ENCODE results near the gene COA6.

Gene COA6

DNA sequence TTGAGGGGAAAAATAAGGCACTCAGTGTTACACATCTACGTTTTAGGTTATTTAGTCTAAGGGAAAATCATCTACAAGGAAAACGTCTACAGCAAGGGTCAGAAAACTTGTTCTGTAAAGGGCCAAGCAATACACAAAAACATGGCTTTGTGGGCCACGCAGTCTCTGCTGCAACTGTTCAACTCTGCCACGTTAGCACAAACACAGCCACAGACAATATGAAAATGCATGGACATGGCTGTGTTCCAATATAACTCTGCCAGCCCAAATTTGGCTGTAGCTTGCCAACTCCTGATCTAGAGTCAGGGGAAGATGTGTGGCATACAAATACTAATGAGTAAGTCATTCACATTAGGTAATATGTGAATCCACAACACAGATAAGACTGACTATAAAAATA, 40.7 kb downstream of the COA6 start:
- FAIRE-seq, result no peak

DNA sequence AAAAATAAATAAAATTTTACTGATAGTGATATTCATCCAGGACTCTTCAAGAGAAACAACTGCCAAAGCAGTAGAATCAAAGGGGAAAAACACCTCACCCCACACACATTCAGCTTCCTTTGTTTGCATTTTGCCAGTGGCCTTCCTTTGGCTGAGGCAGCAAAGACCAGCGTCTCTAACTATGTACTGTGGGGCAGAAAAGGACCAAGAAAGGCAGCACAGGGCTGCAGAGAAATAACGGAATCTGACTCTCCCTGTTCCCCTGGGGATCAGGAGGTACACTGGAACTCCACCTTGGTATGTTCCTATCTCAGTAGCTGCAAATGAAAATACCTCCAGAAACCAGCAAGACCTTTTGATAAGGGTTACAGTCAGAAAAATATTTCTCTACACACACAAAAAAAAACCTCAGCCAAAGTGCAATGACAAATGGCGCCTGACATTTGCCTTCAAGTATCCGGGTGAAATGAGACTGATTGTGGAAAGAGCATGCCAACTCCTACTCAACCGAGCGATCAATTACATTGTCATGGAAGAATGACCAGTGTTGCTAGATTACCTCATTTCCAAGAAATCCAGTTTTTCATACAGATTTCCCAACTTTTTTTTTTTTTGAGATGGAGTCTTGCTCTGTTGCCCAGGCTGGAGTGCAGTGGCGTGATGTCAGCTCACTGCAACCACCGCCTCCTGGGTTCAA, 54.8 kb downstream of the COA6 start:
- FAIRE-seq, result no peak

DNA sequence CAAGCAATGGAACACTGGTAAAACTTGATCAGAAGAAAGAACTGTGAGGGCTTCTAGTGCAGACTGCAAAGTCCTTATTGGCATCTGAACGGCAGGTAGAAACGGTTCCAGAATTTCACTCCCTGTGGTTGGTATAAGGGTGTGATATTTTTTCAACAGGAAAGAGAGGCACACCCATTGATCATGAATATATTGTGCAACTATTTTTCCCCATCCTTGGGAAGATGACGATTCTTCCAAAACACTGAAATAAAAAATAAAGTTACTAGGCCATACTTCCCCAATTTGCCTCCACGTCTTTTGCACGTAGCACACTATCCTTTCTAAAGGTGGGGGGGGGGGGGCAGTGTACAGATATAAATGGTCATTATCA, 56.2 kb downstream of the COA6 start:
- no peak for FAIRE-seq

DNA sequence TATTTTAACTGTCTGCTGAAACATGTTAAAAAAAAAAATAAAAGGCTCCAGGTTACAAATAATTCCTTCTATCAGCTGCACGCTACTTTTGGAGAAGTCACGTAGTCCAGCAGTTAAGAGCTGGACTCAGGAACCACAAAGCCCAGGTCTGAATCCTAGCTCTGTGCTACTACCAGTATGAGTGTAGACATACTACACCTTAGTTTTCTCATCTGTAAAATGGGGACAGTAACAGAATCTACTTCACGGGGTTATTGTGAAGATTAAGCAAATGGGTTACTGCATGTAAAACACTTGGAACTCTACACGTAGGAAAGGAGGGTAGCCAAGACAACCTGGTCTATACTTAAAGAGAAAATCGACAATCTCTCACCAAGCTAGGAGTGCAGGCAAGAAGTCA, 57.4 kb downstream of the COA6 start:
- no peak for FAIRE-seq

DNA sequence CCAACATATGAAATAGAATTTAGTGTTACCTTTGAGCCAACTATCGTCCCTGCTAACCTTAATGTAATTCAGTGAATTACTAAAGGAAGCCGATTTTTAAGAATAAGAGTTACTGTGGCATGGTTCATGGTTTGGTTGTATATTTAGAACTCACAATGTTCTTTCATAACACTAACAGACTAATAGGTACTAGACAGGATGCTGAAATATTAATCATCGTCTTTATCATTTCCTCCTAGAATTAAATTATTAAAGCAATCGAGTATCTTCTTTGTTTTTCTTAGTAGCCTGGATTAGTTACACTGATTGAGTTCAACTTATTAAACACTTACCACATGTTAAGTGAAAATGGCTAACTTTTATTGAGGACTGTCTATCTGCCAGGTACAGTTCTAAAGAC, 58.0 kb downstream of the COA6 start:
- FAIRE-seq, result no peak

DNA sequence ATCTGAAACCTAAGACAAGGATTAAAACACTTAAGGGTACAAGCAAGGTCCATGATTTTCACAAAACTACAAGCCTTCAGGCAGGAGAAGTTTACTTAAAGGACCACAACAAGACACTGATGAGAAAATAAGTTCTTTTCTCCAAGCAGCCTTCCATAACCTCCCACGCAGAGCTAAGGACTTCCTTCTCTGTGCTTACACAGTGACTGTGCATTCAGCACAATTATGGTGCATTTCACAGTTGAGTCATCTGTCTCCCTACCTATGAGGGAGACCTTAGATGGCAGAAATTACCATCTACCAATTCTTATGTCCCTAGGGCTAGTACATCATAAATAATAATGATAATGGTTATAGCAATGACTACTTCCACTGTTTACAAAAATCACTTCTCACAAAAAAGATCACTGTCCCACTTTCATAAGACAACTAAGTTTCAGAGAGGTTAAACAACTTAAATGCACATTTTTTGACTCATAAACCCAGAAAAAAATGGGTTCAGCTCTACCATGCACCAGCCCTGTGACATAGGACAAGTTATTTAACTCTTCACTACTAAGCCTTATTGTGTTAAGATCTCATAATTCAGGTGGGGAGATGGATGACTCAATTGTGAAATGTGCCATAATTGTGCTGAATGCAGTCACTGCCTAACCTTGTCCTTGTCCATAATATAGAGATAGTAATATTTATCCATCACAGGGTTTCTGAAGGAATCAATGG, 60.5 kb downstream of the COA6 start:
- no peak for FAIRE-seq
